Neuronal stem cell (in vitro differentiated cells): Measurements from ENCODE around the gene SCN8A.

Experiments used
- DNase-seq: peaks from one replicate; pipeline ENCODE4 v3.0.0-alpha.2; 2013; ENCODE audit warnings: low spot score
- H2AFZ ChIP-seq: one replicate; pipeline ENCODE4 v1.6.1; 2013; ENCODE audit warnings: mild to moderate bottlenecking, low read length, inconsistent platforms
- H2AK5ac ChIP-seq: 2 replicates; pipeline ENCODE4 v1.6.1; 2013; ENCODE audit warnings: low read depth, mild to moderate bottlenecking, inconsistent platforms, low read length, moderate library complexity, mixed read lengths
- H2BK120ac ChIP-seq: 2 replicates; pipeline ENCODE4 v1.6.1; 2013; ENCODE audit warnings: low read depth, mild to moderate bottlenecking, inconsistent platforms, low read length, moderate library complexity, mixed read lengths
- H2BK12ac ChIP-seq: one replicate; pipeline ENCODE4 v1.6.1; 2013; ENCODE audit warnings: low read length, inconsistent platforms
- H2BK15ac ChIP-seq: 2 replicates; pipeline ENCODE4 v1.6.1; 2013; ENCODE audit warnings: mild to moderate bottlenecking, low read length, inconsistent platforms, mixed read lengths
- H2BK5ac ChIP-seq: one replicate; pipeline ENCODE4 v1.6.1; 2013; ENCODE audit warnings: inconsistent platforms, mild to moderate bottlenecking, low read length, moderate library complexity
- H3K14ac ChIP-seq: one replicate; pipeline ENCODE4 v1.6.1; 2013; ENCODE audit warnings: low read length, inconsistent platforms
- H3K18ac ChIP-seq: 2 replicates; pipeline ENCODE4 v1.6.1; 2013; ENCODE audit warnings: low read length, inconsistent platforms
- H3K23ac ChIP-seq: 2 replicates; pipeline ENCODE4 v1.6.1; 2013; ENCODE audit warnings: low read depth, mild to moderate bottlenecking, mixed read lengths, low read length, inconsistent platforms; ENCODE audit not compliant: poor library complexity
- H3K27ac ChIP-seq: replicated peaks from 3 replicates; pipeline ENCODE4 v1.5.1; 2013; ENCODE audit warnings: low read length, inconsistent platforms
- H3K27me3 ChIP-seq, 3 experiments: 2 replicates each; pipeline ENCODE4 v1.6.1; 2013; ENCODE audit warnings: low read length in 3 of 3, mild to moderate bottlenecking in 2 of 3, inconsistent platforms in 1 of 3, low read depth in 1 of 3, mixed read lengths in 1 of 3, moderate library complexity in 1 of 3; ENCODE audit not compliant: control insufficient read depth in 3 of 3, insufficient read depth in 3 of 3
- H3K36me3 ChIP-seq, 2 donors: replicated peaks in 1 of 2; 2 replicates each; pipeline ENCODE4 v1.6.1; 2013; ENCODE audit warnings: low read length in 2 of 2; ENCODE audit not compliant: control insufficient read depth in 2 of 2, insufficient read depth in 2 of 2
- H3K4ac ChIP-seq: 2 replicates; pipeline ENCODE4 v1.6.1; 2013; ENCODE audit warnings: inconsistent platforms, mild to moderate bottlenecking, low read length, moderate library complexity
- H3K4me1 ChIP-seq, 2 donors: 1 replicate in 1 of 2; 2 replicates in 1 of 2; pipeline ENCODE4 v1.6.1; 2013; ENCODE audit warnings: low read length in 2 of 2, low read depth in 1 of 2; ENCODE audit not compliant: control insufficient read depth in 2 of 2, insufficient read depth in 1 of 2
- H3K4me2 ChIP-seq: one replicate; pipeline ENCODE4 v1.6.1; 2013; ENCODE audit warnings: mild to moderate bottlenecking, low read length, inconsistent platforms; ENCODE audit not compliant: insufficient read depth, poor library complexity, severe bottlenecking
- H3K4me3 ChIP-seq, 2 donors: 2 replicates each; pipeline ENCODE4 v1.5.1; 2013; ENCODE audit warnings: low read length in 2 of 2, mild to moderate bottlenecking in 2 of 2, inconsistent platforms in 1 of 2, moderate library complexity in 1 of 2
- H3K79me1 ChIP-seq: one replicate; pipeline ENCODE4 v1.6.1; 2013; ENCODE audit warnings: low read depth, mild to moderate bottlenecking, inconsistent platforms, low read length, moderate library complexity
- H3K9ac ChIP-seq: one replicate; pipeline ENCODE4 v1.6.1; 2013; ENCODE audit warnings: mild to moderate bottlenecking, low read depth, low read length, inconsistent platforms; ENCODE audit not compliant: poor library complexity
- H3K9me3 ChIP-seq, 2 donors: replicated peaks in 1 of 2; 2 replicates each; pipeline versions ENCODE3 to v1.6.1; 2013; ENCODE audit warnings: low read length in 2 of 2, mild to moderate bottlenecking in 2 of 2, inconsistent platforms in 1 of 2, low read depth in 1 of 2, mixed read lengths in 1 of 2, moderate library complexity in 1 of 2; ENCODE audit not compliant: control insufficient read depth in 2 of 2, insufficient read depth in 1 of 2
- H4K8ac ChIP-seq: one replicate; pipeline ENCODE4 v1.6.1; 2013; ENCODE audit warnings: low read depth, mild to moderate bottlenecking, inconsistent platforms, low read length, moderate library complexity
- H4K91ac ChIP-seq: one replicate; pipeline ENCODE4 v1.6.1; 2013; ENCODE audit warnings: low read length, low read depth, mild to moderate bottlenecking, inconsistent platforms; ENCODE audit not compliant: poor library complexity
- WGBS, 2 donors: extraction: QIAGEN DNeasy Blood & Tissue Kit; methylation state at CpG; one replicate each; pipeline ENCODE4 v1.1.7; 2013; ENCODE audit warnings: missing lambda C conversion rate in 2 of 2, mixed read lengths in 1 of 2; ENCODE audit not compliant: insufficient read length in 2 of 2, insufficient replicate concordance in 1 of 2; ENCODE audit errors: extremely low coverage in 2 of 2; 5-methylcytosine and 5-hydroxymethylcytosine counted together

Gene SCN8A

GRCh38 chr12:51705450-51705849 is 114.4 kb downstream of the SCN8A start:
- no peak overlapping the region for H2BK5ac ChIP-seq
- no peak overlapping the region for H2AK5ac ChIP-seq
- H3K14ac ChIP-seq: no peak overlapping the region
- H2BK120ac ChIP-seq: no peak overlapping the region
- H3K4me3 ChIP-seq: no peak overlapping the region
- no peak overlapping the region for H2BK12ac ChIP-seq
- H3K27ac ChIP-seq: no peak overlapping the region
- H2BK15ac ChIP-seq: no peak overlapping the region
- no peaks in the 10 kb centered on the region for H3K79me1 ChIP-seq
- no peak overlapping the region for H2AFZ ChIP-seq
- H3K18ac ChIP-seq: no peak overlapping the region
- no peak overlapping the region for H3K9ac ChIP-seq
- no peaks in the 10 kb centered on the region for H3K9me3 ChIP-seq
- WGBS, 2 donors: no CpG with 5 or more reads among the region's 1 CpG
- H3K27me3 ChIP-seq: no peaks in the 10 kb centered on the region
- no peak for DNase-seq
- no peak overlapping the region for H4K8ac ChIP-seq
- peaks cover 0 to 73% of the 10 kb centered on the region in 2 donors for H3K36me3 ChIP-seq
- H3K4me2 ChIP-seq: no peak overlapping the region
- no peak overlapping the region for H3K23ac ChIP-seq
- H4K91ac ChIP-seq: no peak overlapping the region
- no peak overlapping the region for H3K4ac ChIP-seq
- H3K4me1 ChIP-seq: no peaks in the 10 kb centered on the region

- H3K4ac ChIP-seq: no peak overlapping the region
- H2AFZ ChIP-seq: no peak overlapping the region
- no peak for DNase-seq
- WGBS, 2 donors: no CpG with 5 or more reads among the region's 3 CpGs
- no peak overlapping the region for H3K14ac ChIP-seq
- no peak overlapping the region for H4K91ac ChIP-seq
- H3K23ac ChIP-seq: no peak overlapping the region
- H2BK120ac ChIP-seq: no peak overlapping the region
- H2BK5ac ChIP-seq: no peak overlapping the region
- no peak overlapping the region for H2BK15ac ChIP-seq
- H4K8ac ChIP-seq: no peak overlapping the region
- H3K4me1 ChIP-seq: no peaks in the 10 kb centered on the region
- H3K27ac ChIP-seq: no peak overlapping the region
- H3K4me3 ChIP-seq: no peak overlapping the region
- H3K36me3 ChIP-seq: peaks cover 0 to 66% of the 10 kb centered on the region in 2 donors
- no peaks in the 10 kb centered on the region for H3K27me3 ChIP-seq
- no peak overlapping the region for H2BK12ac ChIP-seq
- no peaks in the 10 kb centered on the region for H3K79me1 ChIP-seq
- H3K9me3 ChIP-seq: no peaks in the 10 kb centered on the region
- no peak overlapping the region for H3K4me2 ChIP-seq
- no peak overlapping the region for H2AK5ac ChIP-seq
- H3K9ac ChIP-seq: no peak overlapping the region
- H3K18ac ChIP-seq: no peak overlapping the region
Measured at GRCh38 chr12:51706206-51706605, 115.2 kb downstream of the SCN8A start.

GRCh38 chr12:51714666-51715065 is 123.6 kb downstream of the SCN8A start:
- H2BK5ac ChIP-seq: no peak overlapping the region
- no peak overlapping the region for H3K9ac ChIP-seq
- H4K91ac ChIP-seq: no peak overlapping the region
- H3K4me3 ChIP-seq: no peak overlapping the region
- H3K4ac ChIP-seq: no peak overlapping the region
- no peak overlapping the region for H3K14ac ChIP-seq
- H2BK15ac ChIP-seq: no peak overlapping the region
- no peak overlapping the region for H2BK12ac ChIP-seq
- H3K27ac ChIP-seq: no peak overlapping the region
- H3K23ac ChIP-seq: no peak overlapping the region
- no CpG with 5 or more reads among the region's 2 CpGs for WGBS, 2 donors
- H2BK120ac ChIP-seq: no peak overlapping the region
- no peaks in the 10 kb centered on the region for H3K27me3 ChIP-seq
- H2AK5ac ChIP-seq: no peak overlapping the region
- no peaks in the 10 kb centered on the region for H3K79me1 ChIP-seq
- H3K36me3 ChIP-seq: peaks cover 0 to 22% of the 10 kb centered on the region in 2 donors
- no peak overlapping the region for H3K18ac ChIP-seq
- no peak overlapping the region for H2AFZ ChIP-seq
- no peaks in the 10 kb centered on the region for H3K9me3 ChIP-seq
- DNase-seq: no peak
- H3K4me1 ChIP-seq: no peaks in the 10 kb centered on the region
- H4K8ac ChIP-seq: no peak overlapping the region
- H3K4me2 ChIP-seq: no peak overlapping the region

GRCh38 chr12:51717326-51717925 is 126.4 kb downstream of the SCN8A start:
- Histone ChIP-seq H3K9me3 (no peaks in the 10 kb centered on the region), H2BK12ac (no peak overlapping the region), H2AFZ (no peak overlapping the region), H3K23ac (no peak overlapping the region), H3K36me3 (peaks cover 0 to 27% of the 10 kb centered on the region in 2 donors), H2AK5ac (no peak overlapping the region), H3K79me1 (no peaks in the 10 kb centered on the region), H3K4me1 (peaks cover 0 to 2% of the 10 kb centered on the region in 2 donors), H3K4ac (no peak overlapping the region), H3K4me2 (no peak overlapping the region), H4K91ac (no peak overlapping the region), H3K9ac (no peak overlapping the region), H4K8ac (no peak overlapping the region), H3K18ac (no peak overlapping the region), H3K27me3 (peaks cover 0 to 3% (median 0%) of the 10 kb centered on the region in 3 experiments), H2BK15ac (no peak overlapping the region), H3K14ac (no peak overlapping the region), H2BK5ac (no peak overlapping the region), H3K27ac (no peak overlapping the region), H3K4me3 (no peak overlapping the region), H2BK120ac (no peak overlapping the region)
- WGBS, 2 donors: no CpG with 5 or more reads among the region's 3 CpGs
- DNase-seq: no peak
